Kidney (tissue), 22 donors: ENCODE data around the gene NR2C2AP. TPM values are rescaled to one million over a fixed set of nuclear protein-coding genes. Genes with fewer than 3 reads are reported as not detected.

Experiments
- DNase-seq, 5 donors: peaks; one replicate each; pipeline ENCODE4 v3.0.0-alpha.2; 2013 to 2020
- FAIRE-seq: peaks from 2 replicates; lab custom pipeline; 2012; peaks lifted over from hg19 to GRCh38; lab: Jason Lieb, UNC
- H3K27ac ChIP-seq, 2 donors: one replicate each; pipeline ENCODE4 v1.7.0; 2013; ENCODE audit warnings: low read depth in 2 of 2, low read length in 2 of 2, inconsistent platforms in 1 of 2
- H3K27me3 ChIP-seq: one replicate; pipeline ENCODE4 v1.7.1; 2013; ENCODE audit warnings: low read length, inconsistent platforms; ENCODE audit not compliant: control insufficient read depth, insufficient read depth
- H3K36me3 ChIP-seq, 3 donors: one replicate each; pipeline versions ENCODE4 v1.7.0 to v1.7.1; 2013; ENCODE audit warnings: low read length in 3 of 3, control low read depth in 1 of 3, inconsistent platforms in 1 of 3; ENCODE audit not compliant: insufficient read depth in 3 of 3, control insufficient read depth in 2 of 3
- H3K4me1 ChIP-seq, 3 donors: one replicate each; pipeline versions ENCODE4 v1.7.0 to v1.7.1; 2013; ENCODE audit warnings: low read length in 3 of 3, inconsistent platforms in 1 of 3, low read depth in 1 of 3; ENCODE audit not compliant: control insufficient read depth in 2 of 3, insufficient read depth in 2 of 3
- H3K4me3 ChIP-seq, 3 donors: one replicate each; pipeline versions ENCODE4 v1.7.0 to v1.8.1; 2013; ENCODE audit warnings: low read length in 3 of 3, control low read depth in 1 of 3, inconsistent platforms in 1 of 3
- H3K9ac ChIP-seq, 3 donors: one replicate each; pipeline versions ENCODE4 v1.7.0 to v1.7.1; 2013; ENCODE audit warnings: low read length in 3 of 3, control low read depth in 1 of 3, inconsistent platforms in 1 of 3
- H3K9me3 ChIP-seq, 3 donors: one replicate each; pipeline versions ENCODE4 v1.7.0 to v1.7.1; 2013; ENCODE audit warnings: low read length in 3 of 3, control low read depth in 1 of 3, inconsistent platforms in 1 of 3; ENCODE audit not compliant: control insufficient read depth in 2 of 3, insufficient read depth in 1 of 3
- CTCF ChIP-seq: IDR thresholded peaks from 3 replicates; pipeline ENCODE4 v1.5.1; 2012; ENCODE audit warnings: mild to moderate bottlenecking, moderate library complexity, borderline replicate concordance; ENCODE audit not compliant: insufficient read depth; ENCODE audit errors: extremely low read depth
- intact Hi-C: fragments of 100-400 bp; cut with DNase I; formaldehyde crosslinking; loops from one replicate; pipeline ENCODE4 v1.11.1; 2022
- long read RNA-seq, 10 donors: library from polyadenylated mRNA in 1 of 10; unstranded in 1 of 10; transcript quantifications; one replicate each; pipeline ENCODE4 v2.0.0 and lab custom pipeline, GENCODE V29; 2021 to 2026
- polyA plus RNA-seq: library from polyadenylated mRNA; stranded (reverse); fragments of 350-450 nt; fragmentation: Illumina TruSeq; extraction: RNeasy Lipid Tissue Mini Kit (QIAGEN cat#74804); gene quantifications from one replicate; pipeline ENCODE4 v1.2.3, GENCODE V29; 2014; ENCODE audit warnings: low read depth, low replicate concordance; ENCODE audit not compliant: insufficient read depth
- total RNA-seq: library from RNA; stranded (reverse); fragmentation: NEBNext Ultra II Directional; extraction: Animal tissue kit (Norgen Biotek cat#: 25700); gene quantifications from one replicate; pipeline ENCODE4 v1.2.1, GENCODE V29; 2021
- donor health status: control.
- donor health status: control.
- donor health status: control.
- donor health status: control.
- donor health status: control.
- donor health status: DM: yes; HTN: yes; CAD: no.
- donor health status: Normal renal cell carcinoma (clear cell type).

The NR2C2AP gene, protein sequence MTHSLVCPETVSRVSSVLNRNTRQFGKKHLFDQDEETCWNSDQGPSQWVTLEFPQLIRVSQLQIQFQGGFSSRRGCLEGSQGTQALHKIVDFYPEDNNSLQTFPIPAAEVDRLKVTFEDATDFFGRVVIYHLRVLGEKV
- total RNA-seq (15.5 TPM), polyA plus RNA-seq (13.5 TPM)
- long read RNA-seq, donor 1, transcript NR2C2AP-201 (5 exons, 1,293 nt): major isoform, 5 of 8 reads
- long read RNA-seq, donor 1, partial matches to known transcripts: 0 of 8 reads
- long read RNA-seq, donor 1, other reads (novel, unspliced or antisense): 0 of 8 reads
- long read RNA-seq, donor 2, partial matches to known transcripts: 0 of 2 reads
- long read RNA-seq, donor 2, other reads (novel, unspliced or antisense): 0 of 2 reads
- long read RNA-seq, donor 3, partial matches to known transcripts: 0 of 3 reads
- long read RNA-seq, donor 3, other reads (novel, unspliced or antisense): 0 of 3 reads
- long read RNA-seq, donor 4, partial matches to known transcripts: 0 of 2 reads
- long read RNA-seq, donor 4, other reads (novel, unspliced or antisense): 0 of 2 reads
- long read RNA-seq, donor 5: 0 reads
- long read RNA-seq, donor 6, partial matches to known transcripts: 53 of 88 reads
- long read RNA-seq, donor 6, other reads (novel, unspliced or antisense): 33 of 88 reads
- long read RNA-seq, donor 7, transcript NR2C2AP-201 (5 exons, 1,293 nt): major isoform, 8 of 13 reads
- long read RNA-seq, donor 7, partial matches to known transcripts: 0 of 13 reads
- long read RNA-seq, donor 7, other reads (novel, unspliced or antisense): 4 of 13 reads
- long read RNA-seq, donor 8, partial matches to known transcripts: 0 of 4 reads
- long read RNA-seq, donor 8, other reads (novel, unspliced or antisense): 0 of 4 reads
- long read RNA-seq, donor 9, partial matches to known transcripts: 19 of 28 reads
- long read RNA-seq, donor 9, other reads (novel, unspliced or antisense): 7 of 28 reads
- long read RNA-seq, donor 10, partial matches to known transcripts: 0 of 3 reads
- long read RNA-seq, donor 10, other reads (novel, unspliced or antisense): 0 of 3 reads

DNA sequence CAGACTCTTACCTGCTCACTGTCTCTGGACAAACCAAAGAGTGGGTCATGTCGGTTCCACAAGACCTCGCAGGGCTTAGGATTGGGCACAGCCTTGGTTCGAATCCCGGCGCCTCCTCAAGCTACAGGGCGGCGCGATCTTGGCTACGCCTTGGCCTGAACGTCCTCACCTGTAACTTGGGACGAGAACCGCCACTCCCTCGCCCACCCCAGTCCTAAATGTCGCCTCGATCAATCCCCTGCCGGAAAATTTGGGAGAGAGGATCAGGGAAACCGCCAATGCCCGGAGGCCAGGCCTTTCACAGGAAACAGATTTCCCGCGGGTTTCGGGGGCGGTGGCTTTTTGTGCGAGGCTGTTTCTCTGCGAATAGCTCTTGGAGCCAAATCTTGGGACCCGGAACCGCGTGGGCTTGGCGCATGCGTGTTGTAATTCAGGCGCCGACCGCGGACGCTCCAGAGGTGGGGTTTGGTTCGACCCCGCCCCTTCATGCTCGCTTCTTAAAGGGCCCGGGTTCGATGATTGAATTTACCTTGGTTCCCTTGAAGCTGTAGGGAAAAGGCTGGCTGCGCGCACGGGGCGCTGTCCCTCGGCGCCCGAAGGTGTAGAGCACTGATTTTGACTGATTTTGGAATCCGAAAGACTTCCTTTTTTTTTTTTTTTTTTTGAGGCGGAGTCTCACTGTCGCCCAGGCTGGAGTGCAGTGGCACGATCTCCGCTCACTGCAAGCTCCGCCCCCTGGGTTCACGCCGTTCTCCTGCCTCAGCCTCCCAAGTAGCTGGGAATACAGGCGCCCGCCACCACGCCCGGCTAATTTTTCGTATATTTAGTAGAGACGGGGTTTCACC is at the start of gene NR2C2AP:
Gene NR2C2AP, minus strand, starts transcription at position 403 of the 845 bp plus-strand sequence. Its CDS starts 354 bp downstream, at position 49.
- DNase-seq (peak; percentile 88 to 97 (median 93)), FAIRE-seq (peak; percentile 60)
- intact Hi-C loops: no loop called here
- Histone ChIP-seq H3K4me3 (peak within 1 kb of the TSS; percentile 68 to 82 (median 72)), H3K27me3 (no peaks in the 10 kb centered on the region), H3K36me3 (peaks cover 0 to 6% (median 6%) of the 10 kb centered on the region in 3 donors), H3K9ac (peak within 1 kb of the TSS; percentile 32 to 76 (median 57)), H3K4me1 (peaks cover 0 to 8% (median 0%) of the 10 kb centered on the region in 3 donors), H3K9me3 (no peaks in the 10 kb centered on the region), H3K27ac (peak within 1 kb of the TSS in 1 of 2 donors; percentile 46)
- no peak for TF ChIP-seq CTCF

GRCh38 chr19:19250196-19250801 is 47.1 kb upstream of the NR2C2AP start:
- FAIRE-seq: no peak

More at GRCh38 chr19:19250196-19250801, 47.1 kb upstream of the NR2C2AP start:
- Histone ChIP-seq H3K4me3 (no peak overlapping the region), H3K9me3 (no peaks in the 10 kb centered on the region), H3K9ac (no peak overlapping the region), H3K27ac (no peak overlapping the region), H3K4me1 (no peaks in the 10 kb centered on the region), H3K36me3 (no peaks in the 10 kb centered on the region), H3K27me3 (no peaks in the 10 kb centered on the region)
- DNase-seq: no peak
- intact Hi-C loops: no loop called here
- TF ChIP-seq CTCF: no peak
